HG03039 (cell line): ENCODE results near the gene MREG.
"Not testable (repeated sequence)": the region's sequence is repeated elsewhere in the genome, so short reads cannot be mapped to it uniquely, and the experiment has no call there.

Experiments used
- ATAC-seq: cut with Tn5 transposase; IDR thresholded peaks from one replicate; pipeline ENCODE4 v1.9.1; 2021; ENCODE audit warnings: mild to moderate bottlenecking, moderate library complexity; ENCODE audit not compliant: unreplicated experiment

The MREG gene

DNA sequence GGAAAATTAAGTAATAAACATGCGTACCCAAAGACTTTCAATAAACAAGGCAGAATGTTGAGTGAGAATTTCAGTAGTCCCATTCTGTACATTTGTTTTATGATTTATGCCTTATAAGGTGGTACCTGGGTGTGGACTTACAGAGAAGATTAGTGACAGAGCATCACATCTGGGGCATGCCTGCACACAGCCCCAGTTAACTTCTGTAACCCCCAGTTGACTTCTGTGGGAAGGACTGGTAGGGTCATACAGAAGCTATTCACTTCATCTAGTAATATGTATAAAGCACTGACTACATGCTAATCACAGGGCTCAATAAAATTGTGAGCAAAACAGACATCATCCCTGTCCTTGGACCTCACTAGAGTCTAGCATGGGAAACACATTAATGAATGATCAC lies 16.1 kb downstream of the MREG start:
- ATAC-seq, result no peak

- no peak for ATAC-seq
Observed at GRCh38 chr2:215994911-215995310, 18.4 kb downstream of the MREG start.

- not testable (repeated sequence) for ATAC-seq
Observed at GRCh38 chr2:215988556-215989207, 24.7 kb downstream of the MREG start.

GRCh38 chr2:215985257-215985656 lies 28.1 kb downstream of the MREG start:
- ATAC-seq, result no peak

GRCh38 chr2:215984661-215985060 lies 28.7 kb downstream of the MREG start:
- no peak for ATAC-seq

- ATAC-seq, result no peak
Observed at GRCh38 chr2:215983581-215984351, 29.6 kb downstream of the MREG start.

DNA sequence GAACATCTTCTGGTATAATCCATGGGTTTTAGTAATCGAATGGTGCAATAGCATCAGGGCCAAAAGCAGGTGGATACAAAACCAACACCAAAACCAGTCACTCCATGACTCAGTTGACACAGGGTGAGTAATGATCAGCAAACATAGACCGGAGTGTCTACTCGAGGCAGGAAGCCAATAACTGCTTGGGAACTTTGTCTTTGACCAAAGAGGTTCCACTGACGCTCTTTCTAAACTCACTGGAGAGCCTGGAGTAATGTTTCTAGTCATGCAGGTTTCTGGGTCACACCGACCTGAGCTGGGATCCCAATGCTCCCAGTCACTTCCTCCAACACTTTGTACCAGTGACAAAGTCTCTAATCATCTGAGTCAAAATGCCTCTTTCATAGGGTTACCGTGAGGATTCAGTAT lies 30.9 kb downstream of the MREG start:
- ATAC-seq, result peak; percentile 66

DNA sequence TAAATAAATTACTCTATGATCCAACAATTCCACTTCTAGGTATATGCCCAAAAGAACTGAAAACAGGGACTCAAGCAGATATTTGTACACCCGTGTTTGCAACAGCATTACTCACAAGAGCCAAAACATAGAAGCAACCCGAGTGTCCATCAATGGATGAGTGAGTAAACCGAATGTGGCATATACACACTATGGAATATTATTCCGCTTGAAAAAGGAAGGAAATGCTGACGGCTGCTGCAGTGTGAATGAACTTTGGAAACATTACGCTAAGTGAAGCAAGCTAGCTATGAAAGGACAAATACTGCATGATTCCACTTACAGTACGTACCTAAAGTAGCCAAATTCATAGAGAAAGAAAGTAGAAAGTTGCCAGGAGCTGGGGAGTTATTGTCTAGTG lies 32.2 kb downstream of the MREG start:
- no peak for ATAC-seq

DNA sequence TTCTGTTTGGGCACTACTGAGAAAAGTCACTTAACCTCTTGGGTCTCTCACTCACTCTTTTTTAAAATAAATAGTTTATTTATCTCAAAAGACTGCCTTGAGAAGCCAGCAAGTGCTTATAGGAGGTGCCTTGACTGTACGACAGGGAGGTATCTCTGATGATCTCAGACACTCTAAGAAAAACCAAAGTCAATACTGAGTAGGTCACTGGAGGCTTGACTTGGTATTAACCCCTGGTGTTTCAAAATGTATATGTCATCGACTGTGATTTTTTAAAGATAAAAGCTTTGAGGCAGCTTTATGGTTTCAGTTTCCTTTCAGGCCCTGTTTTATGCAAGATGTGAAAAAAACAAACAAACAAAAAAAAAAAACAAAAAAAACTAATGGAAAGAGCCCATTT lies 33.7 kb downstream of the MREG start:
- peak; percentile 39 for ATAC-seq

DNA sequence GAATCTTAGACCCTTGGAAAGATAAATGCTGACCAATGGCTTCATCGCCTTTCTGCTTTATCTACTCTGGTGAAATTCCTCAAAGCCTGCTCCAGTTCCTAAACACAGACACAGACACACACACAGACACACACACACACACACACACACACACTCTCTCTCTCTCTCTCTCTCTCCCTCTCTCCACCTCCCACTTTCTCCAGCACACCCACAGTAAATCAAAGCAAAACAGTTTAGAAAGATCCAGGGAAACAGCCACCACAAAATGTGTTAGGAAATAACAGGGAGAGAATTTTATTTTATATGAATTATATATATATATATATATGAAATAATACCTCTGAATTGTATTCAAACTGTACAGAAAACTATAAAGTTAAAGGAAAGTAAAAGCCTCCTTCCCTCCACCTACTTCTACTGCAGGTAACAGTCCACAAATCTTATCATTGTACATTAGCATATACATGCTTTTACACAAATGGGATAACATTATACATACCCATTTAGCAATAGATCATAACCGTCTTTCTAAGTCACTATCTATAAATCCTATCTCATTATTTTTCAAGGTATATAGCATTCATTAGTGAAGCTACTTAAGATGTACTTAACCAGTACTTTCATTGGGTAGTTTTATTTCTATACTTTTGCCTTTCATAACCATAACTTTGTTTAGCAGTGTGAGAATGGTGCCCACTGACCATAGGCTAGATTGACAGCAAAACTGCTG lies 38.5 kb downstream of the MREG start:
- ATAC-seq, result no peak

- ATAC-seq, result no peak
Observed at GRCh38 chr2:215973954-215974699, 39.2 kb downstream of the MREG start.

DNA sequence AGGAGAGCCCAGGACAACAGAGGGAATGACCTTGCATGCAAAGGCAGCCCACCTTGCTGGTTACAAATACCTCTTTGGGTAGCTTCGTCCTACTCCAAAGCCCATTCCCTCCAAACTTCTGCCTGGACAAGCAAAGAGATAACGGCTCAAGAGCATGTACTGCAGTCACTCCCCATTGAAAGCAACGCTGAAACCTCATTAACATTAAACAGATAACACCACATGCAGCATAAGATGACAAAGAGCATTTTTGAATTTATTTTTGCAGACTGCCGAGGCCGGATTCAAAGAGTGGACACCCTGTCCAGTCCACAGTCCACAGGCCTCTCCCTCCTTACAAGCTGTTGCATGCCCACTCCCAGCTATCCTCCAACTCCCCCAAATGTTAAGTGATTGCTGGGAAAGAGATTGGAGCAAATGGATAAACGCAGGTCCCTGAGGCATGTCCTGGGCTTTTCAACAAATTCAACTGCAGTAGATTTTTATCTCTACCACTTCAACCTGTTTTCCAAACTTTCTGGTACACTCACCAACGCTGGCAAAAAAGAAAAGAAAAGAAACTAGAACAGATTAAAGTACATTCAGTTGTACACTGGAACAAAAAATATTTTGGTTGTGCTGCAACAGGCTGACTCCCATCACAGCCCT lies 40.1 kb downstream of the MREG start:
- ATAC-seq, result no peak

DNA sequence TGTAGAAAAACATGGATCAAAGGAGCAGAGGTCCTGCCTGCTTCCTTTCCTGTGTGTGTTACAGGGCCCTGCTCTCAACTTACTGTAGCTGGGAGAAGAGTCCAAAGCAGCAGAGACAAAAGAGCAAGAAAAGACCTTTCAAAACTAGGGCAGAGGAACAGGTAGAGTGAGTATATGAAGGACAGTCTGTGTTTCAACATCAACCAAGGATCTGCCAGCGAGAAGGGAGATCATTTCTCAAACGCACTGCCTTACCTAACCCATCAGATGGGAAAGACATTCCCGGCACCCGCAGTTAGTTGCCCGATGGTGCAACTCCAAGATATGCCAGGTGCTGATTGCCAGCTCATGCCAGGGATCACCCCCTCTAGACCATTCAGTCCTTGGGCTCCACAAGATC lies 41.7 kb downstream of the MREG start:
- ATAC-seq, result no peak

GRCh38 chr2:215970894-215971293 lies 42.5 kb downstream of the MREG start:
- ATAC-seq, result not testable (repeated sequence)

DNA sequence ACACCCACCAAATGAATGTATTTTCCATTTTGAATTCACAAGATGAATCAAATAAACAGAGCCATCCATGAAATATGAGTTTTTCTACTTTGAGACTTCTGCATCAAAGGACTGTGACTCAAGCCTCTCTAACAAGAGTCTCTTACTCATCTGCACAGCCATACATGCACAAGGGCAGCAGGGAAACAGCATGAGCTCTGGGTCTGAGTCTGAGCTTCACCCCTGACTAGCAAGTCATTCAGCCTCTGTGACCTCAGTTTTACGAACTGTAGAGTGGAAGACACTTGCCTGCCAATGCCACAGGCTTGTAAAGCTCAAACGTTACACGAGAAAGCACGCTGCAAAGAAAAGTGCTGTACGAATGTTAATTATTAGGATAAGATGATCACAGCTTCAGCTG lies 42.9 kb downstream of the MREG start:
- ATAC-seq, result no peak

- ATAC-seq, result no peak
Observed at GRCh38 chr2:215969131-215969841, 44.1 kb downstream of the MREG start.

DNA sequence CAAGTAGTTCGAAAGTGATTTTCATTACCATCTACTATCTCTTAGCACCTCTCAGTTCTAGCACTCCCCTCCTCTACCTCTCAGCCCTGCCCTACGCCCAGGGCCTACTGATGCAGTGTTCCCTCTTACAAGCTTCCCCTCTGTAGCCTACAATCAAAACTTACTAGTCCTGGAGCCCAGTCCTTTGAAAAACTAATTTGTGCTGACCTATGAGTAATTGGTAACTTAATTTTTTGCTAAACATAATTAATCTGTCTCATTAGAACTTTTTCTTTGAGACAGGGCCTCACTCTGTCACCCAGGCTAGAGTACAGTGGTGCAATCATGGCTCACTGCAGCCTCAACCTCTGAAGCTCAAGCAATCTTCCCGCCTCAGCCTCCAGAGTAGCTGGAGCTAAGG lies 44.9 kb downstream of the MREG start:
- no peak for ATAC-seq

DNA sequence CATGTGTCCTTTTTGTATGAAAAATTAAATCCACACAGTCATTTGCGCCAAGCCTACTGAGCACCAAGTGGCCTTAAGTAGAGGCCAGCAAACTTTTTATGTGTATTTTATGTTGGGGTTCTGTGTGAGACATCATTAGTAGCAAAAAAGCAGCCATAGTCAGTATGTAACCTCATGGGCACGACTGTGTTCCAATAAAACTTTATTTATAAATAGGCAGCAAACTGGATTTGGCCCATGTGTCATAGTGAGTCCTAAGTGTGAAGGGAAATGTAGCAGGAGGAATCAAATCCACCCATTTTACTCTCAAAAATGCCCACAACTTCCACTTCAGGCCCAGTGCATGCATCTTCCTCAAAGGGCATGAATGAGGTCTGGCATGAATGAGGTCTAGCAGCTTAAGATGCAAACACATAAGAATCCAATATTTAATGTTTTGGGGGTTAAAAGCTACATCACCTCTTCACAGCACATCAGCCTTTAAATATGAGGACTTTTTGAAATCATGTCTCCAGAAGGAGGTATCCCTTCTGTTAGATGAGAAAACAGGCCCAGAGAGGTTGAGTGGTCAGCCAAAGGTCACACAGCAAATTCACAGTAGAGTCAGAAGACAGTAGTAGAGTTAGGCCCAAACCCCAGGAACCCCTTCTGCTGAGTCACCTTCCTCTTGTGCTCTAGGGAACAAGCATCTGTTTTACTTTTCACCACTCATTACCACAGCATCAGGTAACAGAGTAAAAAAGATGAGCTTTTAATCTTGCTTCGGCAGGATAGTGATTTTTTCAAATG lies 45.6 kb downstream of the MREG start:
- ATAC-seq, result no peak

GRCh38 chr2:215966951-215967350 lies 46.4 kb downstream of the MREG start:
- ATAC-seq, result no peak
